ENCODE results near the gene OR6C4.
"Not testable (repeated sequence)": the region's sequence is repeated elsewhere in the genome, so short reads cannot be mapped to it uniquely, and the experiment has no call there.

DNA sequence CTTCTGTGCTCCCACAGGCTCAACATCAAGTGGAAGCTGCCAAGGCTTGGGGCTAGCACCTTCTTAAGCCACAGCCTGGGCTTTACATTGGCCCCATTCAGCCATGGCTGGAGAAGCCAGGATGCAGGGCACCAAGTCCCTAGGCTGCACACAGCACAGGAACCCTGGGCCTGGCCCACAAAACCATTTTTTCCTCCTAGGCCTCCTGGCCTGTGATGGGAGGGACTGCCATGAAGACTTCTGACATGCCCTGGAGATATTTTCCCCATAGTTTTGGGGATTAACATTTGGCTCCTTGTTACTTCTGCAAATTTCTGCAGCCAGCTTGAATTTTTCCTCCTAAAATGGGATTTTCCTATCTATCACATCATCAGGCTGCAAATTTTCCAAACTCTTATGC is 20.7 kb downstream of the OR6C4 start:
- TF ChIP-seq, protein P1, sequence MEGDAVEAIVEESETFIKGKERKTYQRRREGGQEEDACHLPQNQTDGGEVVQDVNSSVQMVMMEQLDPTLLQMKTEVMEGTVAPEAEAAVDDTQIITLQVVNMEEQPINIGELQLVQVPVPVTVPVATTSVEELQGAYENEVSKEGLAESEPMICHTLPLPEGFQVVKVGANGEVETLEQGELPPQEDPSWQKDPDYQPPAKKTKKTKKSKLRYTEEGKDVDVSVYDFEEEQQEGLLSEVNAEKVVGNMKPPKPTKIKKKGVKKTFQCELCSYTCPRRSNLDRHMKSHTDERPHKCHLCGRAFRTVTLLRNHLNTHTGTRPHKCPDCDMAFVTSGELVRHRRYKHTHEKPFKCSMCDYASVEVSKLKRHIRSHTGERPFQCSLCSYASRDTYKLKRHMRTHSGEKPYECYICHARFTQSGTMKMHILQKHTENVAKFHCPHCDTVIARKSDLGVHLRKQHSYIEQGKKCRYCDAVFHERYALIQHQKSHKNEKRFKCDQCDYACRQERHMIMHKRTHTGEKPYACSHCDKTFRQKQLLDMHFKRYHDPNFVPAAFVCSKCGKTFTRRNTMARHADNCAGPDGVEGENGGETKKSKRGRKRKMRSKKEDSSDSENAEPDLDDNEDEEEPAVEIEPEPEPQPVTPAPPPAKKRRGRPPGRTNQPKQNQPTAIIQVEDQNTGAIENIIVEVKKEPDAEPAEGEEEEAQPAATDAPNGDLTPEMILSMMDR (conservative IDR thresholded peaks at IDR 0.05 in 1 of 2, IDR thresholded peaks at IDR 0.05 in 1 of 2; ENCODE audit: extremely low read depth in 1 of 2, insufficient read depth in 1 of 2, low read depth in 1 of 2, low read length in 2 of 2): not testable (repeated sequence)
- not testable (repeated sequence) for TF ChIP-seq EZH2 (IDR thresholded peaks at IDR 0.05; ENCODE audit: borderline replicate concordance, low read length)
